Activated CD4-positive, alpha-beta T cell treated with anti-CD3 and anti-CD28 coated beads, Interleukin-10, Interleukin-2, amounts not matched to agents 100 ng/mL and 50 ng/mL, durations not matched to agents 16 hours and 8 hours (primary cell): ENCODE results near the gene DLG2.
A peak's percentile ranks its signal among the peaks of the same experiment; 100 is the strongest.
"Not testable (repeated sequence)": the region's sequence is repeated elsewhere in the genome, so short reads cannot be mapped to it uniquely, and the experiment has no call there.

Source experiments
- DNase-seq: peaks from one replicate; pipeline ENCODE4 v3.0.0-alpha.2; 2020

DLG2 gene

GRCh38 chr11:83641511-83641910 lies 1985.6 kb downstream of the DLG2 start:
- DNase-seq, result no peak

- DNase-seq, result no peak
Observed at GRCh38 chr11:83639995-83640758, 1987.0 kb downstream of the DLG2 start.

GRCh38 chr11:83635166-83635565 lies 1992.0 kb downstream of the DLG2 start:
- DNase-seq, result no peak

- no peak for DNase-seq
Observed at GRCh38 chr11:83630211-83630610, 1996.9 kb downstream of the DLG2 start.

GRCh38 chr11:83629775-83630174 lies 1997.4 kb downstream of the DLG2 start:
- no peak for DNase-seq

- no peak for DNase-seq
Observed at GRCh38 chr11:83628622-83629355, 1998.4 kb downstream of the DLG2 start.

GRCh38 chr11:83625336-83625735 lies 2001.8 kb downstream of the DLG2 start:
- DNase-seq, result no peak

GRCh38 chr11:83617671-83618070 lies 2009.5 kb downstream of the DLG2 start:
- no peak for DNase-seq

- DNase-seq, result no peak
Observed at GRCh38 chr11:83613767-83614121, 2013.4 kb downstream of the DLG2 start.

- DNase-seq, result peak; percentile 36
Observed at GRCh38 chr11:83612891-83613766, 2014.0 kb downstream of the DLG2 start.

GRCh38 chr11:83611600-83611999 lies 2015.5 kb downstream of the DLG2 start:
- DNase-seq, result no peak

- DNase-seq, result no peak
Observed at GRCh38 chr11:83611031-83611430, 2016.1 kb downstream of the DLG2 start.

- DNase-seq, result no peak
Observed at GRCh38 chr11:83609191-83609590, 2018.0 kb downstream of the DLG2 start.

- no peak for DNase-seq
Observed at GRCh38 chr11:83608571-83608970, 2018.6 kb downstream of the DLG2 start.

GRCh38 chr11:83601914-83602527 lies 2025.1 kb downstream of the DLG2 start:
- no peak for DNase-seq

- no peak for DNase-seq
Observed at GRCh38 chr11:83601201-83601913, 2025.8 kb downstream of the DLG2 start.

GRCh38 chr11:83600661-83601060 lies 2026.5 kb downstream of the DLG2 start:
- DNase-seq, result no peak

GRCh38 chr11:83599066-83599465 lies 2028.1 kb downstream of the DLG2 start:
- DNase-seq, result no peak

GRCh38 chr11:83587797-83588196 lies 2039.3 kb downstream of the DLG2 start:
- not testable (repeated sequence) for DNase-seq

GRCh38 chr11:83583757-83584366 lies 2043.3 kb downstream of the DLG2 start:
- DNase-seq, result peak; percentile 67

GRCh38 chr11:83574519-83574918 lies 2052.6 kb downstream of the DLG2 start:
- no peak for DNase-seq
